Stomach (tissue), 9 donors: ENCODE data around the gene WDR48. TPM values are rescaled to one million over a fixed set of nuclear protein-coding genes. Genes with fewer than 3 reads are reported as not detected.
A peak's percentile ranks its signal among the peaks of the same experiment; 100 is the strongest.
"Not testable (repeated sequence)": the region's sequence is repeated elsewhere in the genome, so short reads cannot be mapped to it uniquely, and the experiment has no call there.

Source experiments
- DNase-seq, 2 donors: peaks; one replicate each; pipeline versions ENCODE4 v3.0.0 to v3.0.0-alpha.2; 2013 to 2019
- H3K27ac ChIP-seq, 5 donors: fragments of 200-600 bp in 4 of 5; sonication (generic) in 4 of 5; one replicate each; pipeline ENCODE4 v1.5.1; 2013 to 2019; ENCODE audit warnings: mild to moderate bottlenecking in 1 of 5, moderate library complexity in 1 of 5
- H3K27me3 ChIP-seq, 3 donors: fragments of 200-600 bp; sonication (generic); one replicate each; pipeline ENCODE4 v1.5.1; 2017 to 2019; ENCODE audit warnings: mixed run types in 1 of 3
- H3K36me3 ChIP-seq, 4 donors: fragments of 200-600 bp; sonication (generic); 1 replicate in 3 of 4; 2 replicates in 1 of 4; pipeline ENCODE4 v1.5.1; 2016 to 2019
- H3K4me1 ChIP-seq, 4 donors: fragments of 200-600 bp; sonication (generic); one replicate each; pipeline ENCODE4 v1.5.1; 2016 to 2019
- H3K4me3 ChIP-seq, 4 donors: fragments of 200-600 bp; sonication (generic) in 3 of 4; one replicate each; pipeline ENCODE4 v1.5.1; 2016 to 2019; ENCODE audit warnings: mild to moderate bottlenecking in 1 of 4
- H3K9me3 ChIP-seq, 4 donors: fragments of 200-600 bp; sonication (generic); one replicate each; pipeline ENCODE4 v1.5.1; 2016 to 2019
- EP300 ChIP-seq: sonication (generic); formaldehyde crosslinking; IDR thresholded peaks from one replicate; pipeline ENCODE4 v1.6.1; 2017; ENCODE audit warnings: antibody characterized with exemption
- POLR2A ChIP-seq, 4 donors: fragments of 450-650 bp; IDR thresholded peaks; one replicate each; pipeline ENCODE4 v1.6.1; 2016; ENCODE audit warnings: antibody characterized with exemption in 4 of 4, control low read depth in 2 of 4, mild to moderate bottlenecking in 1 of 4, moderate library complexity in 1 of 4
- POLR2AphosphoS5 ChIP-seq, 3 donors: sonication (generic); formaldehyde crosslinking; IDR thresholded peaks; one replicate each; pipeline ENCODE4 v1.6.1; 2016; ENCODE audit warnings: antibody characterized with exemption in 3 of 3
- WGBS, 5 donors: extraction: QIAGEN DNeasy Blood & Tissue Kit in 3 of 5; methylation state at CpG; one replicate each; pipeline versions ENCODE4 v1.1.5 to v1.1.7; 2013 to 2018; 5-methylcytosine and 5-hydroxymethylcytosine counted together
- intact Hi-C: fragments of 100-400 bp; cut with DNase I; formaldehyde crosslinking; loops from one replicate; pipeline ENCODE4 v1.15.1; 2023; ENCODE audit warnings: low total_unique reads
- polyA plus RNA-seq, 3 donors: library from polyadenylated mRNA; stranded (reverse); fragments of 200-250 nt; gene quantifications; one replicate each; pipeline ENCODE4 v1.2.3, GENCODE V29; 2013
- total RNA-seq, 5 donors: library from RNA; depleted of rRNA; stranded (reverse); fragments of >200 nt; gene quantifications; one replicate each; pipeline versions ENCODE4 v1.1.0 to v1.2.3, GENCODE V29; 2014 to 2016
- TF ChIP-seq, protein P1 (sequence below), 7 experiments: fragments of 450-650 bp in 4 of 7; fragments of 200-600 bp in 3 of 7; sonication (generic) in 3 of 7; IDR thresholded peaks; one replicate each; pipeline ENCODE4 v1.5.1; 2016 to 2019; ENCODE audit warnings: antibody characterized with exemption in 7 of 7, control low read depth in 2 of 7, mild to moderate bottlenecking in 1 of 7
- donor health status: healthy with polysubstance abuse.
- donor health status: Bipolar disorder and iron deficiency.
- donor health status: healthy.

Gene WDR48
- total and polyA plus RNA-seq, 8 donors = 4.3 to 89.7 (median 13.4) TPM

DNA sequence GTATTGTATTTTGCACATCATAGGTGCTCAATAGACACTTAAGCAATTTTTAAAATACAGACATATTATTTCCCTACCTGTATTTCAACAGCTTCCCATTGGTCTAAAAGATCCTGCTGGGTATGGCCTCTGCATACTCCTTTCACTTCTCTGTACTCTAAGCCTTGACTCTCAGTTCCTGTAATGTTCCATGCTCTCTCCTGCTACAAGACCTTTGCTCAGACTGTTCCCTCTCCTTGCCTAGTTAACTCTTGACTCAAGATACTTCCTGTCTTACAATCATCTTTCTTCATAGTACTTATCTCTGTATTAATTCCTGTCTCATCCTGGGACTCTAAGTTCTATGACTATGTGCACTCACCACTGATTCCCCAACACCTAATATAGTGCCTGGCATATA lies 1.8 kb upstream of the WDR48 start:
- no peak overlapping the region for H3K27ac ChIP-seq
- H3K9me3 ChIP-seq = no peaks in the 10 kb centered on the region
- H3K27me3 ChIP-seq = no peaks in the 10 kb centered on the region
- intact Hi-C loops = no loop called here
- peaks cover 10 to 36% (median 29%) of the 10 kb centered on the region in 4 donors for H3K4me1 ChIP-seq
- peak in 1 of 2 donors; percentile 17 for DNase-seq
- no peak overlapping the region for H3K4me3 ChIP-seq
- no peaks in the 10 kb centered on the region for H3K36me3 ChIP-seq
- TF ChIP-seq EP300 = no peak
- TF ChIP-seq POLR2AphosphoS5 (IDR thresholded peaks at IDR 0.05) = no peak
- TF ChIP-seq, protein P1, sequence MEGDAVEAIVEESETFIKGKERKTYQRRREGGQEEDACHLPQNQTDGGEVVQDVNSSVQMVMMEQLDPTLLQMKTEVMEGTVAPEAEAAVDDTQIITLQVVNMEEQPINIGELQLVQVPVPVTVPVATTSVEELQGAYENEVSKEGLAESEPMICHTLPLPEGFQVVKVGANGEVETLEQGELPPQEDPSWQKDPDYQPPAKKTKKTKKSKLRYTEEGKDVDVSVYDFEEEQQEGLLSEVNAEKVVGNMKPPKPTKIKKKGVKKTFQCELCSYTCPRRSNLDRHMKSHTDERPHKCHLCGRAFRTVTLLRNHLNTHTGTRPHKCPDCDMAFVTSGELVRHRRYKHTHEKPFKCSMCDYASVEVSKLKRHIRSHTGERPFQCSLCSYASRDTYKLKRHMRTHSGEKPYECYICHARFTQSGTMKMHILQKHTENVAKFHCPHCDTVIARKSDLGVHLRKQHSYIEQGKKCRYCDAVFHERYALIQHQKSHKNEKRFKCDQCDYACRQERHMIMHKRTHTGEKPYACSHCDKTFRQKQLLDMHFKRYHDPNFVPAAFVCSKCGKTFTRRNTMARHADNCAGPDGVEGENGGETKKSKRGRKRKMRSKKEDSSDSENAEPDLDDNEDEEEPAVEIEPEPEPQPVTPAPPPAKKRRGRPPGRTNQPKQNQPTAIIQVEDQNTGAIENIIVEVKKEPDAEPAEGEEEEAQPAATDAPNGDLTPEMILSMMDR (IDR thresholded peaks at IDR 0.05) = no peak
- no peak for TF ChIP-seq POLR2A (IDR thresholded peaks at IDR 0.05)

DNA sequence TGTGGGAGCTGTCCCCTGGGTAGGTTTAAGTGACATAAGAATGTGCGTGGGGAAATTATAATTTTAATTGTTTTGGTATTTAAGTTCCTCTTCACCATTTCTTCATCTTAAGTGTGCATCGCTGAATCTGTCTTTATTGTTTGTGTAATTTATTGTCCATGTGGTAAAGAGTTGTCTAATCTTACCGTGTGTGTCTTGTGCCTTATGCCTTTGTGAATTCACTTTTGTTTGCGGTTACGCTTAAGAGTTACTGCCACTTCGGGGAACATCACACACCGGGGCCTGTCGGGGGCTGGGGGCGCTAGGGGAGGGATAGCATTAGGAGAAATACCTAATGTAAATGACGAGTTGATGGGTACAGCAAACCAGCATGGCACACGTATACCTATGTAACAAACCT lies 767 bp downstream of the WDR48 start:
- TF ChIP-seq, protein P1 (IDR thresholded peaks at IDR 0.05) = no peak
- TF ChIP-seq EP300 (no peak), POLR2AphosphoS5 (IDR thresholded peaks at IDR 0.05) (no peak), POLR2A (IDR thresholded peaks at IDR 0.05) (no peak)
- DNase-seq = no peak
- Histone ChIP-seq H3K36me3 (no peaks in the 10 kb centered on the region), H3K27ac (peak overlapping the region; percentile 79 to 93 (median 90)), H3K4me1 (peaks cover 10 to 46% (median 32%) of the 10 kb centered on the region in 4 donors), H3K4me3 (peak overlapping the region; percentile 91 to 100 (median 98)), H3K9me3 (no peaks in the 10 kb centered on the region), H3K27me3 (no peaks in the 10 kb centered on the region)
- 1 to 4% (median 2%) methylated on average over 11 of the region's 11 CpGs for WGBS, 5 donors
- intact Hi-C loops = no loop called here

DNA sequence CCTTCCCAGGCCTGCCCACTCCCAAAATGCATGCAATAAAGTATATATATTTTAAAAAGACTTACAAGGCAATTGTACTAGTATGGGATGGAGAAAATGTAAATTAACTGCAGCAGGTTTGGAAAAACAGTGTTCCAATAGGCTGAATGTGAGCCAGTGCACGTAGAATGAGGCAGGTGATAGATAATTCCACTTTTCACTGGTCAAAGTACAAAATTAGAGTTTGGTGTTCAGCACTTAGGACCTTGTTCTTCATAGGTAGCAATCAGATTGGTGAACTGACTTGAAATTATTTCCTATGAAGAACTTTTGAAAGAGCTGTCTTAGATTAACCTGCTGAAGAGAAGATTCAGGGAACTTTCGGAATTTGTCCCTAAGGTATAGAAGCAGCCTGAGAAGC lies 1.9 kb downstream of the WDR48 start:
- intact Hi-C loops = no loop called here
- 65 to 69% (median 67%) methylated on average over 2 of the region's 2 CpGs for WGBS, 5 donors
- DNase-seq = no peak
- H3K27ac ChIP-seq = no peak overlapping the region
- TF ChIP-seq EP300 (no peak), POLR2AphosphoS5 (IDR thresholded peaks at IDR 0.05) (no peak), POLR2A (IDR thresholded peaks at IDR 0.05) (no peak)
- TF ChIP-seq, protein P1 (IDR thresholded peaks at IDR 0.05) = no peak
- H3K9me3 ChIP-seq = no peaks in the 10 kb centered on the region
- no peak overlapping the region for H3K4me3 ChIP-seq
- peaks cover 10 to 46% (median 32%) of the 10 kb centered on the region in 4 donors for H3K4me1 ChIP-seq
- H3K27me3 ChIP-seq = no peaks in the 10 kb centered on the region
- H3K36me3 ChIP-seq = peaks cover 0 to 5% (median 0%) of the 10 kb centered on the region in 4 donors

DNA sequence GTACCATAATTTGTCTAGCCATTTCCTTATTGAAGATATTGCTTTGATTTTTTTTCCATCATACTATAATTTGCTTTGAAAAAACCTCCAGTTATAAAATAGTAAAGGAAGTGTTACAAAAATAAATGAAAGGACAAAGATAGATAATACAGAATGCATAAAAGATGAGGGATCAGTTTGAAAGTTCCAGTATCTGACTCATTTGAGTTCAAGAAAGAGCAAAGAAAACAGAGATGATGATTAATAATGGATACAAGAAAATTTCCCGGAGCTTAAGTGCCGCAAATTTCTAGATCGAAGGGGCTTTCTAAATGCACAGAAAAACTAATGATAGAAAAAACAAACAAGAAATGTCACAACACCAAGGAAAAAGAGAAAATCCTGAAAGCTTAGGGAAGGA lies 4.3 kb downstream of the WDR48 start:
- Histone ChIP-seq H3K27ac (no peak overlapping the region), H3K4me3 (no peak overlapping the region), H3K9me3 (no peaks in the 10 kb centered on the region), H3K4me1 (peaks cover 10 to 42% (median 29%) of the 10 kb centered on the region in 4 donors), H3K27me3 (no peaks in the 10 kb centered on the region), H3K36me3 (peaks cover 0 to 5% (median 0%) of the 10 kb centered on the region in 4 donors)
- 73 to 89% (median 84%) methylated on average over 3 of the region's 3 CpGs for WGBS, 5 donors
- TF ChIP-seq EP300 = no peak
- intact Hi-C loops = no loop called here
- DNase-seq = no peak

DNA sequence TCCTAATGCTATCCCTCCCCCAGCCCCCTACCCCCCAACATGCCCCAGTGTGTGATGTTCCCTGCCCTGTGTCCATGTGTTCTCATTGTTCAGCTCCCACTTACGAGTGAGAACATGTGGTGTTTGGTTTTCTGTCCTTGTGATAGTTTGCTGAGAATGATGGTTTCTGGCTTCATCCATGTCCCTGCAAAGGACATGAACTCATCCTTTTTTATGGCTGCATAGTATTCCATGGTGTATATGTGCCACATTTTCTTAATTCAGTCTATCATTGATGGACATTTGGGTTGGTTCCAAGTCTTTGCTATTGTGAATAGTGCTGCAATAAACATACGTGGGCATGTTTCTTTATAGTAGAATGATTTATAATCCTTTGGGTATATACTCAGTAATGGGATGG lies 9.4 kb downstream of the WDR48 start:
- H3K9me3 ChIP-seq, H3K27ac ChIP-seq, DNase-seq, H3K27me3 ChIP-seq, H3K4me3 ChIP-seq, intact Hi-C loops: not testable (repeated sequence)
- 91 to 96% (median 94%) methylated on average over 2 of the region's 2 CpGs for WGBS, 5 donors
- Histone ChIP-seq H3K36me3 (peaks cover 0 to 18% (median 8%) of the 10 kb centered on the region in 4 donors), H3K4me1 (peaks cover 0 to 16% (median 8%) of the 10 kb centered on the region in 4 donors)
